Endometrium (tissue), 2 donors: ENCODE data around the gene PPFIA4.
"Not testable (repeated sequence)": the region's sequence is repeated elsewhere in the genome, so short reads cannot be mapped to it uniquely, and the experiment has no call there.

Source experiments
- FAIRE-seq: peaks from 2 replicates; lab custom pipeline; 2012; peaks lifted over from hg19 to GRCh38; lab: Jason Lieb, UNC
- donor health status: control.
- donor health status: control.

Gene PPFIA4

DNA sequence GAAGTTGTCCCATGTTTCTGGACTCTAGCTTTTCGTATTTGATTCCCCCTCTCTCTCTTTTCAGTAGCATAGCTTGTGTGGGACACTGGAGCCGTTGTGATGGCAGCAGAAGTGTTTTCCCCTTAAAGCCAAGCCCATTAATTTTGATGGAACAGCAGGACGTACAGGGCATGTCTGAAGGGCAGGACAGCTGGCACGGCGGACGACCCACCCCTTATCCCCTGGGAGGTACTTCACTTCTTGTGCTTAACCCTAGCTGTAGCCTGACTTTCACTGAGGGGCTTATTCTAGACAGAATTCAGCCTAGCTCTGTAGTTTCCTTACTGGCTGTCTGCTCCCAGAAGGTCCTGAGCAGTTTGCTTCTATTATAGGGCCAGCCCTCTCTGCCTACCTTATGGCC, 8.6 kb upstream of the PPFIA4 start:
- FAIRE-seq = no peak

DNA sequence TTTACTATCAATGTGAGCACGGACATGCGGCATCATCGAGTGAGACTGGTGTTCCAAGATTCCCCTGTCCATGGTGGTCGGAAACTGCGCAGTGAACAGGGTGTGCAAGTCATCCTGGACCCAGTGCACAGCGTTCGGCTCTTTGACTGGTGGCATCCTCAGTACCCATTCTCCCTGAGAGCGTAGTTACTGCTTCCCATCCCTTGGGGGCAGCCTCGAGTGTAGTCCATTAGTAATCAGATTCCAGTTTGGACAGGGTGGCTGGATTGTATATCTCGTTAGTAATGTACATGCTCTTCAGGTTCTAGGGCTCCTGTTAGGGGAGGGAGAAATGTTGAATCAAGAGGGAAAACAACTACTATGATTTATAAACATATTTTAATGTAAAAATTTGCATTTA, 3.4 kb upstream of the PPFIA4 start:
- not testable (repeated sequence) for FAIRE-seq

DNA sequence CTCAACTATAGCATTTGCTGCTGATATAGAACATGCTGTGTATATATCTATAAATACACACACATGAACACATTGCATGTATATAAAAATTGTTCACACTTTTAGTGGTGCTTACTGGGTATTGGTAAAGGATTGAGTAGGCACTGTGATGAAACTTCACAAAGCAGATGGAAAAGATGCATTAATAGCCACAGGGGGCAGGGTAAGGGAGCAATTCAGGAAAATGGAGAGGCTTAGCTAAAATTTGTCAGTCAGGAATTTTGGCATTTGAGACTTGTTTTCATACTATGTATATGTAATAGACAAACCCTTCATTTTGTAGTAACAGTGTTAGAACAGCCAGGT, 633 bp upstream of the PPFIA4 start:
- FAIRE-seq = no peak

DNA sequence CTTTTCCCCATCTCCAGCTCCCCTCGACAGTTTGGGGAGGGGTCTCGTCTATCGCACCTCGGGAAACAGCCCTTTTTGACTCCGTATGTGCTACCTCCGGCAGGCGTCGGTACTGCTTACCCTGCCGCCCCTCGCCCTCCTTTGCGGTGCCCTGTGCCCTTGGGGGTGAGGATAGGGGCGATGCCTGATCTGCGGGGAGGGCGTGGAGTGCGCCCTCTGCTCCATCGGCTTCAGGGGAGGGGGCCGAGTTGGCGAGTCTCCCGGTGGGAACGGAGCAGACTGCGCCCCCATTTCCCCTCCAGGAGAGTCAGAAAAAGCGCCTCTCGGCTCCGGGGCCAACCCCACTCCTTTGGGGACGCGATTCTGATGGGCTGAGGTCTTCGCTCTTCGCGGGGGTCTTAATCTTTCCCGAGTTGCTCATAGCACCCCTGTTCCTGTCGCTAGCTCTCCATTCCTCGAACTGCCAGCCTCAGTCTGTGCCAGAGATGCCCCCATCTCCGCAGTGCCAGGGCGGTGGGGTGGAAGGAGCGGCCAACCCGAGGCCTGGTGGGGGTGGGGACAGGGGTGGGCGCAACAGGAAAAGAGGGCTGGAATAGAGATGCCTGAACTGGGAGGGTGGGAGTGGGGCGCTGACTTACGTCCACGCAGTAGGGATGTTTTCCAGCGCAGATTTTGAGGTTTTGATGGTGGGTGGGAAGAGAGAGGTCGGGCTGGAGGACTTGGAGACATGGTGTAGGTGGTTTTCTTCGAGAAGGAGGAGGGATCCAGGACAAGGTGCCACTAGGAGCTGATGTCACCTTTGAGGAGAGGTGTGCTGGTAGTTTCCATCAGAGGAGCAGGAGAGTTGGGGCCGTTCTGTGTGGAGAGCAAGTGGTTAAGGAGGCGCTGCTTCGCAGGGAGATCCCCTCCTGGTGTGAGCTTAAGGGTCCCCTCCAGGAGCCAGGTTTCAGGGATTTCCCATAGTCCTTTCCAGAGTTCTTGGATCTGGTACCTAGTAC, 674 bp downstream of the PPFIA4 start:
- no peak for FAIRE-seq

DNA sequence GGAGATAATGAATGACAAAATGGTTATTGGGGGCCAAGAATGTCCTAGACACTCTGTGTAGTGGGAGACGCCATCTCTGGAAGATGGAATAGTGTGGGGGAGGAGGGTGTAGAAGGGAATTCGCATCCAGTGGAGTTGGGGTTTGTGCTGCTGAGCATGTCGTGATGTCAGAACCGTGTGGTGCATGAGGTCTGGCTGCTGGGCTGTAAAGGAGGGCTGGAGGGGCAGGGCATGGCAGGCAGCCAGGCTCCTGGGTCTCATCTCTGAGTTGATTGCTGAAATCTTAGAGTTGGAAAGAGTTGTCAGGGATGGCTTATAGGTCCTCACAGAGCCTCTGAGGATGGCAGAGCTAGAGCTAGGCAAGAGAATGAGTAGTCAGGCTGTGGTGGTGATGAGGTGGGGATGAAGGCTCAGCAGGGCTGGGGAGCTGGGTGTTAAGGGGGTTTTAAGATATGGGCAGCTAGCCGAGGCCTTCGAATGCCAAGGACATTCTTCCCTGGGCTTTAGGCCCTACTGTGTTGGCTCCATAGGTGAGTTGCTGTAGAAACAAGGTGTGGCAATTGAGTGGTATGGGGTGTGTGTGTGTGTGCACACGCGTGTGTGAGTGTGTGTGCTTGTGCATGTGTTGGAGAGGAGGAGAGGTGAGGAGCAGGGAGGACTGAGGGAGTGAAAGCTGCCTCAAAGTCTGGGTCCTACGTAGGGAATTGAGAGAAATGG, 1.9 kb downstream of the PPFIA4 start:
- no peak for FAIRE-seq

DNA sequence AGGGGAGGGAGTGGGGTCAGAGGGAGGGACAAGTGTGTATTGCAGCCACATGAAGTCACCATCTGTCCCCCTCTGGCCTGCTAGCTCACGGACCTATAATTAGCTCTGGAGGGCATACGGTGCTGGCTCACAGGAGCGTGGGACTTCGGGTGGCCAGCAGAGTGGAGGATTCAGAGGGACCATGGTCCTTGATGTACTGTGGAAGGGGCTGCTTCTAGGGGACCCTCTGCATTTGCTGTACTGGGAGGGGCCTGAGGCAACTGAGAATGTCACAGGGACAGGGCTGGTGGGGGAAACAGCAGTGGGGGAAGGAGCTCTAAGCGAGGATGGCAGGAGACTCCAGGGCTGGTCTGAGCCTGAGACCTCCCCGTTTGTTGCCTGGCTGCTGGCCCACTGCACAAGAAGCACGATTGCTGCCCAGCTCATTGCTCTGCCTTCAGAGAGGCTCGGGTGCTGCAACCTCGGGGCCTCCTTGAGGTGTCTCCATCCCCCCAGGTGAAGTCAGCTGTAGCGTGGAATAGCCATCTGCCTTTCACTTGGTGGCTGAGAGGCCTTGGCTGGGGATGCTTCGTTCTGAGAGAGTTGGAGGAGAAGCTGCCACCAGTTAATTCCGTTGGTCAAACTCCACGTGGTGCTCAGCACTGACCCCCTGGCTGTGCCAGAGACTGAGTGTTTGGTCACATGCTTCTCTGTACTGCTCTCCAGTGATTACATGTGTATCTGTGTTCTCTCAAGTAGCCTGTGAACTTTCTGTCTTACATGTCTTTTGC, 2.7 kb downstream of the PPFIA4 start:
- no peak for FAIRE-seq

DNA sequence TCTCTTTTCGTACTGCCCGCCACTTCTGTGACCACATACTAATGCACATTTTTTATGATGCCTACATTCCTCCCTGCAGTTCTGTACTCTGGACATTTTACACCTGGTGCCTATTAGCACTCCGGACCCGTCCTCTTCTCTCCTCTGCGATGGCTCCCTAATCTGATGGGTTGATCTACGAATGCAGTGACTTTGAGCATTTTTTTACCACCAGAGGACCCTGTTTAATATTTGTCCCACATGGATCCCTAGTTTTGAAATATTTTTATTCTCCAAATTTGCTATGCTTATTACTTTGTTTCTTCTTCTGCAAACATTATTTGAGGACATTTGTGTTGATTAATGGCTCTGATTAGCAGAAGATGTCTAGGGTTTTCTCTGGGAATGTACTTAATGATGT, 5.2 kb downstream of the PPFIA4 start:
- FAIRE-seq = no peak

DNA sequence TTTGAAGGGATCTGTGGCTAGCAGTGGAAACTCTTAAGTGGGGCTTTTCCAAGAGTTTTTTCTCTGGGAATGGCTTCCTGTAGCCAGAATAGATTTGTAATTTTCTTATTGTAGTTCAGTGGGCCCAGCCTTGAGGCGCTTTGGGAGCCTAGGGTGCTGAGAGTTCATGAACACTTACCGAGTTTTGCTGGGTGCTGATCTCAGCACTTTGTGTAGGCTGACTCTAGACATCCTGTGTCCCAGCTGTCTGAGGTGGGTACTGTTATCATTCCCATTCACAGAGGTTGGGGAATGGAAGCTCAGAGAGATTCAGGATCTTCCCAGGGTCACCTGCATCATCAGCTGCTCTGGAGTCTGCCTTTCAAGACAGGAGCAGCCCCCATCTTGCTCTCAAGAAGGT, 7.0 kb downstream of the PPFIA4 start:
- FAIRE-seq = no peak

DNA sequence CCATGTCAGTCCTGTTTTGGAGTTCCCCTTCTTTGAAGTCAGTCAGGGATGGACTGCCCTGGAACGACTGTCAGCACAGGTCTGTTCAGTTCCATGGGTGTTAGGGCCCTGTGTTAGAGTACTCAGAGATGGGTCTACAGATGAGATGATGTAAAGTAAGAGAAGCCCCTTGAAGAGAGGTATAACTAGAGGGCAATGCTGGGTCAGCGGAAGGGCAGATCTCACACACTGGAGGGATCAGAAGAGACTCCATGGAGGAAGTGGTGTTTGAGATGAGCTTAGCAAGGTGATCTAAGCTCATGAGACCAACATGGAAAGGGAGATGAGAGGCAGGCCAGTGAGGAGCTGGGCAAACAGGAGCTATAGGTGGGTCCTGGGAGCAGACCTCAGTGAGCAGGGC, 7.6 kb downstream of the PPFIA4 start:
- FAIRE-seq = no peak

DNA sequence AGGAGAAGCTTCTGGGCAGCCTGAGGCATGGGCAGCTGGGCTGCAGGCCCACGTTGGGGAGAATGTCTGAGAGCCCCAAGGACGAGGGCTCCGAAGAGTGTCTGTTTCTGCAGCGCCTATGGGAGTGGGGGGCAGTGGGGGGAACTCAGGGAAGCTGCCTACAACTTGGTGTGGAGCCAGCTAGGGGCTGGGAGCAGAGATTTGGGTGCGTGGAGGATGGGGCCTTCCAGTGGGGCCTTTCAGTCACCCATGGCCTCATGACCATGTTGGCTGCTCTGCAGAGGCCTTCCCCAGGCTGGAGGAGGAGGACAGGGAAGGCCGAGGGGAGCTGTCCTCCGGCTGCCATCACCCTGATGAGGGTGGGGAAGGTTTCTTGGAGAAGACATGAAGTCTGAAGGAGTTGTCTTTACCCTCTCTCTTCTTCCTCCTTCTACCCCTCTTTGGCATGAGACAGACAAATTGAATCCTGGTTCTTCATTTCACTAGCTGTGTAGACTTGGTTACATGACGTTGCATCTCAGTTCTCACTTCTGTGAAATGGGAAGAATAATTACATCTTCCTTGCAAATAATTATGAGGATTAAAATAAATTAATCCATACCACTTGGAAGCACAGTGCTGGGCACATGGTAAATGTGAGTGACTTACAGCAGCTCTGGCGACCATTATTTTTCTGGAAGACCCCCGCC, 8.3 kb downstream of the PPFIA4 start:
- FAIRE-seq = no peak

DNA sequence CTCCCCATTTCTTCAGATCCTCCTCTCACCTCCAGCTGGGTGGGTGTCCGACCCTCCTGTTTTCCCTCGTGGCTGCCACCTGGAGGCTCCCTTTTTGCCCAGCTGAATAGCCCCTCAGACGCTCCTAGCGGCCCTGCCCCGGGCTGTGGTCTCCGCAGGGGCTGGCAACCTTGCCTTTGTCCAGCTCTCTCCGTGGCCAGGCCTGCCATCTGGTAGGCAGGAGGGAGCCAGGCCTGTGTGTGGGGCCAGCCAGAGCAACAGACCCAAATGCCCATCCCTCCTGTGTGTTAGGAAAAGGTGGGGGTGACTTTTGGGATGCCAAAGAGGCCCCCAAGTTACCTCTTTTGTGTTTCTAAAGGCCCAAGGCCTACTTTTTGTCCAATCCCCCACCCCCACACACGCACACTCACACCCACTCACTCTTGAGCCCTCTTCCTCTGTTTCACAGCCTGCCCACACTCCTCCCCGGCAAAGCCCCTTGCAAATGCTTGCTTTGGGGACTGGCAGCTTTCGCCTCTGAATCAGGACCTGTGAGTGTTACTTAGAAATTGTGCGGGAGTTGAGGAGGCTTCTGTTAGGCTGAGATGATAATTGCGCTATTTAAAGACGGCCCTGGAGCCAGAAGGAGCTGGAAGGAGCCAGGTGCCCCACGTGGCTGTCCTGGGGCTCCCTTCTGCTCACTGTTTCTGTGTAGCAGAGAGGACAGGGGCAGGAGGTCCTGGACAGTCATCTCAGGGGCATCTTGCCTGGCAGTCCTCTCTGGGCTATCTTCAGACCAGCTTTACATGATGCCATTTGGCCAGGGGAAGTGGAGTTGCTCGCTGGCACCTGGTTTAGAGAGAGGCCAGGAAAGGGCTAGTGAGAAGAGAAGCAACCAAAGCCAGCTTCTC, 9.1 kb downstream of the PPFIA4 start:
- no peak for FAIRE-seq

DNA sequence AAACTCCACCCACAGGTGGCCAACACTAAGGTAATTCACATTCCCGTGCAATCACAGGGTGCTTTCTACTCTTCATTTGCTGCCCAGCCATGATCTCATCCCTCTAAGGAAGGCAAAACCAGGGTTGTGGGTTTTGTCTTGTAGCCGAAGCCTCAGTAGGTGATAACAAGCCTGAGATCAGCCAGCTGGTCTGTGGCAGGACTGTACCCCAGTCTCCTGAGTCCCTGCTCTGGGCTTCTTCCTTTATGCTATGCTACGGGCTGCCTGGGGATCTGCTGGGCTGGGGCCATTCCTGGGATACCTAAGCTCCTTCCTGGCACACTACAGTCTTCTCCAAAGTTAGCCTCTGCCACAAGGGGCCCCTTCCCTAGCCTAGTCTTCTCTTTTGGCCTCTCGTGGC, 9.8 kb downstream of the PPFIA4 start:
- FAIRE-seq = no peak

DNA sequence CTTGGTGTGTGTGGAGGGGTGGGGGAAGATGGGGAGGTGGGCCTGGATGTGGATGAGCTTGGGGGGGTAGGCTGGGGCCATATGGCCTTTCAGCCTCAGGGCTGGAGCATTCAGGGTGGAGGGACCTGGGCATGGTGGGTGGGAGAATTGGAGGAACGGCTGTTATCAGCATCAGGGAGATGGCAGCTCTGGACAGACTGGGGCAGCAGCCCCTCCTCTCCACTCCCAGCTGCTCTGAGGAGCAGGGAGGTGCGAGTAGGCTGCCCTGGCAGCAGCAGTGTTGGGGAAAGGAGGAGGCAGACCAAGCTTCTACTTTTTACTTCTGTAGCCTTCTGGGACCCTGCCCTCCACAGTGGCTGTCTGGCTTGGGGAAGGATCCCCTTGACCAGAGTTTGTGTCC, 10.2 kb downstream of the PPFIA4 start:
- no peak for FAIRE-seq

DNA sequence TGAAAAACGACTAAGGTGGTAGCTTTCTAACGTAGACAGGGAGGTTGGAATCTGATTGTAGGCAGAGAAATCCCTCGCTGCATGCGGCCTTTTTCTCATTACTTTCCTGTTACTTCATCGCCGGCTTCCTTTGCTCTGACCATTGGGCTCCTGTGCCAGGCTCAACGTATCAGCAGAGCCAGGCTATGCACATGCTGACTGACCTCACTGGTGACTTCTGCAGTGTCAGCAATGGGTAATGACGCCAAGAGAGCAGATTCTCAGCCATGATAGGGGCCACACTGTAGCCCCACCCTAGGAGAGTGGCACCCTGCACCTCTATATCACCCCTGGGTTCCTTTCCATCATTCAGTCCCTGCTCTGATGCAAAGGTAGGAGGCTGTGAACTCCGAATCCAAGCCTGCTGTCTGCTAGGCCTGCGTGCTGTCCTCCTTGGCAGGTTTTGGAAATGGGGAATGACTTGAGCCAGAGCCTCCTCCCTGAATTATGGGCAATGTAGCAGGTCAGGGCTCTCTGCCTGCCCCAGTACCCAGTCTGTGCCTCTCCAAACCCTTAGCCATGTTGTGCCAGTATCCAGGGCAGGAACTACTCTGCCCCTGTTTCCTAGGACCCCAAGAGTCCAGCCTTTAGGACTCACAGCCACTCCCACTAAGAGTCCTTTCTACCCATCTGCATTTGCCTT, 11.4 kb downstream of the PPFIA4 start:
- no peak for FAIRE-seq

DNA sequence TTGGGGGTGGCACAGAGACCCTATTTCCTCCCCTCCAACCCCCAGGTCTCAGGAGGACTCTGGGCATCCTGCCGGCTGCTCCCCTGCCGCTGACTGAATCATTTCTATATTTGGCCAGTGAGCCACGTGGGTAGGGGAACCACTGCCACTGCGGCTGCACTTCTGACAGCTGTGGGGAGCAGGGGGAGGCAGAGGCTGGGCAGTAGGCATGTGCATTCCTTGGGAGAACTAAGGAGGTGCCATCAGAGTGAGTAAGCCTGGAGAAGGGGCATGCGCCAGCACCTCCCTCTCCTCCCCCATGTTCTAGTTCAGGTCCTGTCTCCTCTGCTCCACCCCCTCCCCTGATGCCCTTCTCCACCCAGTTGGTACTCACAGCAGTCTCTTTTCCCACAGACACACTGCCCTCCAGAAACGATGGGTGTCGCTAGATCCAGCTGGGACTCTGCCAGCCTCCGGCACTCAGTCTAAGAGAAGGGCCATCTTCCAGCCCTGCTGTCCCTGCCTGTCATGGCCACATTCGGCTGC, 12.0 kb downstream of the PPFIA4 start:
- FAIRE-seq = no peak

DNA sequence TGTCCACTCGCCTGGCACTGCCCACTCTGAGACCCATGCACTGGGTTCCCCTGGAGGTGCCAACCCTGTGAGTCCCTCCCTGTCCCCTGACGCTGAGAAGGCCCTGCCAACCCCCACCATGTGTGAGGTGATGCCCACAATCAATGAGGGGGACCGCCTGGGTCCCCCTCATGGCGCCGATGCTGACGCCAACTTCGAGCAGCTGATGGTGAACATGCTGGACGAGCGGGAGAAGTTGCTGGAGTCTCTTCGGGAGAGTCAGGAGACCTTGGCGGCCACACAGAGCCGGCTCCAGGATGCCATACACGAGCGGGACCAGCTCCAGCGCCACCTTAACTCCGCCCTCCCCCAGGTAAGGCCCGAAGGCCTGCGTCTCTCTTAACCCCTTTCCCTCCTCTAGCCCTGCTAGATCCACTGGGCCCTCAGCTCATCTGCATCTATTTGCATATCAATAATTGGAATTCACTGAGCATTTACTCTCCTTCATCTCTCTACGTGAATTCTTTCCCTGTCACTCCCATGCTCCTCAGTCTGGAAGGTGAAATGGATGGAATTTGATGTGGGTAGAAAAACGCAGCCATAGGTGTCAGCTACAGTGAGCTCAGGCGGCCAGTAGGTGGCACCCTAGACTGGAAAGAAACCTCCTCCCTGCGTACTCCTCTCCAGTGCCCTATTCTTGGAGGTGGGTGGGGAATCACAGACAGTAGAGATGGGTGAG, 12.8 kb downstream of the PPFIA4 start:
- no peak for FAIRE-seq

DNA sequence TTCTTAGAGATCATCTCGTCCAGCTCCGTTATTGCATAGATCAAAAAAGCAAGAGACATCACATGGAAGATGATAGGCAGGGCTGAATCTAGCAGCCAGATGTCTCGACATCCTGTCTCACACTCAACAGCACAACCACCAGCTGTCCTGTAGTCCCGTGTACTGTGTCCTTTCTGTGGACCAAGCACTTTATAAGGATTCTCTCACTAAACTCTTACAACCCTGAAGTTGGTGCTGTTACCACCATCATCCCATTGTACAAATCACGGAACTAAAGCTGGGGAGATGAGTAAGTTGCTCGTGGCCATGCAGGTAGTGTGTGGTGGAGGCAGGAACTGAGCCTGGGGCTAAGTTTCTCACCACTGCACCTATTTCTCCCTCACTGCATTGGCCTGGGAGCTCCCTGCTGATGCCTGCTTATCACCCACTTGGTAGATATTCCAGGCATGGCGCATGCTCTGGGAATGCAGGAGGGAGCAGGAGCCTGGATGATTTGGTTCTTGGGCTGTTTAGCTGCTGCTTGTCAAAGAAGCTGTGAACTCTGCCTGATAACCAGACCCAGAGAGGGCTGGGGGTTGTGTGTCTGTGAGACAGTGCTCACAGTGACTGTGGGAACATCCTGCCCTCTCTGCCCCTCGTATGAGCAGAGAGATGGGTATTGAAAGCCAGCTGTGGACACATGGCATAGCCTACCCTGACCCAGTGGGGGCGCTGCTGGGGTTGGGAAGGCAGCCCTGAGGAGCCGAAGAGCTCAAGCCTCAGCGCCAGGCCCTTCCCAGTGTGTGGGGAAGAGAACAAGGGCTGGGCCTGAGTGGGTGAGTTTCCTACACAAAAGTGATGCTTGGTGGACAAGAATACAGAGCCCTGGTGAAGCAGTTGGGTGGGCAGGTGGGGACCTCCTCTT, 13.6 kb downstream of the PPFIA4 start:
- FAIRE-seq = no peak

DNA sequence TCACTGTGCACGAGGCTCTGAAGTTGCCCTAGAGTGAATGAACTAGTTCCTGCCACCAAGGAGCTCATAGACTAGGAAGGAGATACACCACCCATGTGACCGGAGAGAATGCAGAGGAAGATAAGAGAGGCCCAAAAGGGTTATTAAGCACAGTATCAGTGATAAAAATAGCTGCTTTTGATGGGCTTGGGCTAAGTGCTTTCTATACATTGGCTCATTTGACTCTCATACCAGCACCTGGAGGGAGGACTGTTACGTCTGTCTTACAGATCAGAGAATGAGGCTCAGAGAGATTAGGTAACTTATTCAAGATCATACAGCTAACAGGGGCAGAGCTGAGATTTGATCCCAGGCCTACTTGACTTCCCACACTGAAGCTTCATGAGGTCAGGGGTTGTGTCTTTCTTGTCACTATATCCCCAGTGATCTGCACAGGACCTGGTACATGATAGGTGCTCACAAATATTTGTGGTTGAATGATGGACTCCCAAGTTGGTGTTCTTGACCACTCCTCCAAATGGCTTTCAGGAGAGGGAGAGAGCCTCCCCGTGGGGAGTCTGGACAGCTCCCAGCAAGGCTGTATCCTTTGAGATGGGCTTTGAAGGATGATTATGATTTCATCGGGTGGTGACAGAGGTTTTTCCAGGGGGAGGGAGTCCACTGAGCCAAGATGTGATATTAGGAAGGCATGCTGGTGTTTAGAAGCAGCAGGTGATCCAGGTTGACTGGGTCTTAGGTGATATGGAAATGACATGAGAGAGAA, 14.4 kb downstream of the PPFIA4 start:
- no peak for FAIRE-seq
